Uterus (tissue), 2 donors: ENCODE results near the gene FANCD2.

Experiments used
- CTCF ChIP-seq, 4 experiments: fragments of 200-600 bp in 2 of 4; fragments of 450-650 bp in 2 of 4; sonication (generic) in 2 of 4; IDR thresholded peaks; one replicate each; pipeline ENCODE4 v1.5.1; 2016 to 2019; ENCODE audit warnings: antibody characterized with exemption in 4 of 4, mild to moderate bottlenecking in 2 of 4, moderate library complexity in 1 of 4
- POLR2A ChIP-seq, 2 donors: fragments of 450-650 bp; IDR thresholded peaks; one replicate each; pipeline ENCODE4 v1.6.1; 2016; ENCODE audit warnings: antibody characterized with exemption in 2 of 2, mild to moderate bottlenecking in 1 of 2, moderate library complexity in 1 of 2

- TF ChIP-seq CTCF (IDR thresholded peaks at IDR 0.05) (no peak), POLR2A (IDR thresholded peaks at IDR 0.05) (no peak)
Observed at GRCh38 chr3:10122724-10123123, 96.5 kb downstream of the FANCD2 start.
